Measurements from ENCODE around the gene RPP30. TPM values are rescaled to one million over a fixed set of nuclear protein-coding genes. Genes with fewer than 3 reads are reported as not detected.

RPP30 gene
- polyA plus RNA-seq, 3 donors = 24.9 to 42.9 (median 40.3) TPM

GRCh38 chr10:90947030-90947960 is 75.5 kb downstream of the RPP30 start:
- WGBS (ENCODE audit: insufficient coverage) = no CpG with 5 or more reads among the region's 5 CpGs
- Histone ChIP-seq H3K4me1 (ENCODE audit: control insufficient read depth in 1 of 2, insufficient read depth in 2 of 2, low read length in 2 of 2) (no peaks in the 10 kb centered on the region), H3K27ac (ENCODE audit: low read depth in 1 of 2, low read length in 2 of 2) (no peak overlapping the region), H3K27me3 (ENCODE audit: control insufficient read depth in 2 of 2, insufficient read depth in 2 of 2, low read length in 2 of 2) (no peaks in the 10 kb centered on the region), H3K36me3 (replicated peaks in 1 of 2; ENCODE audit: control insufficient read depth in 1 of 2, insufficient read depth in 2 of 2, low read length in 2 of 2) (no peaks in the 10 kb centered on the region), H3K79me2 (ENCODE audit: insufficient read depth, low read length) (no peaks in the 10 kb centered on the region), H3K4me3 (replicated peaks in 1 of 3; ENCODE audit: low read depth in 2 of 3, low read length in 3 of 3) (no peak overlapping the region), H2AFZ (ENCODE audit: insufficient read depth, low read depth, low read length, poor library complexity, severe bottlenecking) (no peak overlapping the region), H3K4me2 (replicated peaks; ENCODE audit: extremely low read depth, low read length, poor library complexity, severe bottlenecking) (no peak overlapping the region), H3K9ac (ENCODE audit: insufficient read depth, low read length, poor library complexity, severe bottlenecking) (no peak overlapping the region), H3K9me3 (replicated peaks in 1 of 2; ENCODE audit: control insufficient read depth in 1 of 2, insufficient read depth in 1 of 2, low read length in 2 of 2) (no peaks in the 10 kb centered on the region), H4K20me1 (ENCODE audit: insufficient read depth, low read length) (no peaks in the 10 kb centered on the region)
- no peak for TF ChIP-seq CTCF (IDR thresholded peaks at IDR 0.05)
- intact Hi-C loops (cut with micrococcal nuclease) = no loop called here
- Mint-ChIP-seq H3K27ac (no peak overlapping the region), H3K4me3 (no peak overlapping the region), H3K9me3 (peaks cover 0 to 10% (median 2%) of the 10 kb centered on the region in 7 donors), H3K4me1 (no peaks in the 10 kb centered on the region), H3K27me3 (ENCODE audit: low read depth in 3 of 3) (peaks cover 0 to 5% (median 1%) of the 10 kb centered on the region in 3 donors), H3K36me3 (no peaks in the 10 kb centered on the region)
- no peak for DNase-seq

Small RNAs within 50 kb of the gene (small RNA-seq; reads per million reads assigned to genes)
- gene RF00019 (ENCODE audit: insufficient read length, low read depth) (not detected), gene RNU6-740P (ENCODE audit: insufficient read length, low read depth) (not detected)

Other genes starting within 250 kb of the RPP30 start
- 1 to 10 TPM in 2 of 3 donors, under 1 TPM in 1; 0.95 to 1.6 (median 1.1) TPM for gene HTR7, start 13.9 kb upstream of the RPP30 start, polyA plus RNA-seq
- not detected for gene ANKRD1, start 49.1 kb downstream of the RPP30 start, polyA plus RNA-seq

Data from CD14-positive monocyte (primary cell).